ENCODE results near the gene IFI16.
A peak's percentile ranks its signal among the peaks of the same experiment; 100 is the strongest.
"Not testable (repeated sequence)": the region's sequence is repeated elsewhere in the genome, so short reads cannot be mapped to it uniquely, and the experiment has no call there.

The IFI16 gene

DNA sequence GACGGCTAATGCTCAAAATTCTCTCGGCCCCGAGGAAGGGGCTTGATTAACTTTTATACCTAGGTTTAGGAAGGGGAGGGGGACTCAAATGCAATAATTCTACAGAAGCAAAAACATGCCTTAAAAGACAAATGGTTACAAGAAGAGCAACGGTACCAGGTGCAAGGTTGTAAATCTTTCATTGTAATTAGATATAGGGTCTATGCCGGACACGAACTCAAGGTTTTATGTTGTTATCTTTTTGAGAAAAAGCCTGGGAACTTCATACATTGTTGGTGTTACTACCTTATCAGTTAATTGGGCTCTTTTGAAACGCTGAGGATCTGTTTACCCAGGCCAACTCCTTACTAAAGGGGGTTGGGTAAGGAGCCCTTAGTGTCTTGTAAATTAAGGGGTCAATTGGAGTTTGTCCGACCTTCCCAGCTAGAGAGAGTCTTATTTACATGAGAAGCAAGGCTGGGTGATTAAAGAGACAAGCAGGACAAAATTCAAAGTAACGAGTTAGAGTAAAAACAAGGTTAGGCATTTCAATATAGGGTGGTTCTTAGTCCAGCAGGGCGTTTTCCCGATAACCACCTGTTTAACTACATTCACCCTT is 3.4 kb upstream of the IFI16 start:
- peak overlapping the region in 19 of 21 experiments; percentile 35 to 91 (median 80) for H3K27ac ChIP-seq
- H3K4me3 ChIP-seq: not testable (repeated sequence)

- Histone ChIP-seq H3K27ac (peak overlapping the region in 14 of 21 experiments; percentile 5 to 97 (median 91)), H3K4me3 (no peak overlapping the region)
Observed at GRCh38 chr1:159007726-159008125, 2.0 kb upstream of the IFI16 start.

DNA sequence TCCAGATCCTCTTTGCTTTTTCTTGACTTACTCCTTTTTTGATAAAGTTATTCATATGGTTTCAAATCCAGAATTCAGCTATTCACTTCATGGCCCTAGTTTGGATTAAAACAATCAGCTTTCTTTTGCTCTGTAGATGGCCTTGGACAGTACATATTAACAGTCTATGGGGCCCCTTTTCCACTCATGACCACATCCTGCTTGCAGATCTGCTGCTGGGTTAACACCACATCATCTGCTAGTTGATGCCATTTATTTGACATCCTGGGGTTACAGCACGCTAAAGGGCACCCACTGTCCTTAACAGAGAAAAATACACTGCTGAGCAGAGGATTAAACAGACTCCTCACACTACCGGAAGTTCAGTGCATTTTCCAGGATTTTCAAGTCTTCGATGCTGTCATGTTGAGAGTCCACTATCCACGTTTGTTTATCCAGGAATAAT is 941 bp upstream of the IFI16 start:
- Histone ChIP-seq H3K27ac (peak overlapping the region in 20 of 21 experiments; percentile 78 to 97 (median 92)), H3K4me3 (peak overlapping the region in 3 of 7 experiments; percentile 51 to 63 (median 55))

GRCh38 chr1:159009287-159009686 is 420 bp upstream of the IFI16 start:
- peak overlapping the region in 5 of 7 experiments; percentile 45 to 63 (median 51) for H3K4me3 ChIP-seq
- peak overlapping the region in 20 of 21 experiments; percentile 78 to 97 (median 92) for H3K27ac ChIP-seq

- Histone ChIP-seq H3K27ac (peak overlapping the region; percentile 68 to 97 (median 92)), H3K4me3 (peak overlapping the region; percentile 43 to 63 (median 50))
Observed at GRCh38 chr1:159010391-159010790, 684 bp downstream of the IFI16 start.

DNA sequence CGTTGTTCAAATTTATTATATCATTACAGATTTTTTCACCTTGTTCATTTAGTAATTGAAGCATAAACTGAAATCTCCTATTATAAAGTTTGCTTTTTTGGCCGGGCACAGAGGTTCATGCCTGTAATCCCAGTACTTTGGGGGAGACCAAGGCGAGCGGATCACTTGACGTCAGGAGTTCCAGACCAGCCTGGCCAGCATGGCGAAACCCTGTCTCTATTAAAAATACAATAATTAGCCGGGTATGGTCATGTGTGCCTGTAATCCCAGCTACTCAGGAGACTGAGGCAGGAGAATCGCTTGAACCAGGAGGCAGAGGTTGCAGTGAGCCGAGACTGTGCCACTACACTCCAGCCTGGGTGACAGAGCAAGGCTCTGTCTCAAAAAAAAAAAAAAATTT is 1.3 kb downstream of the IFI16 start:
- peak overlapping the region; percentile 43 to 63 (median 50) for H3K4me3 ChIP-seq
- H3K27ac ChIP-seq: peak overlapping the region; percentile 68 to 97 (median 92)

DNA sequence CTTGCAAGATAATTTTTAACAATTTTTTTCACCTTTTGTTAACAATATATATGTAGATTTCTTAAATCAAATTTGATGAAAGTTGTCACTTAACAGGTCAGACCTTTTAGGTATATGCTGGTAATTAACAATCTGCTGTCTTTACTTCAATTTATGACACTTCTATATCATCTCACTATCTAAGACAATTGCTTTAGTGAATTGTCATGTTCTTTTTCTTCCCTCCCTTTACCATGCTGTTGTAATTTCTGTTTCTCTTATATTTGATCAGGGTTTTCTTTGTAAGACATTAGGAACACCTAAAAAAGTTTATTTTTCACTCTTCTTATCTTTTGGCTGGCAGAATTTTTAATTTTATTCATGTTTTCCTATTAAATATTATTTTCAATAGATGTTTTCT is 2.0 kb downstream of the IFI16 start:
- H3K27ac ChIP-seq: peak overlapping the region in 20 of 21 experiments; percentile 1 to 97 (median 92)

DNA sequence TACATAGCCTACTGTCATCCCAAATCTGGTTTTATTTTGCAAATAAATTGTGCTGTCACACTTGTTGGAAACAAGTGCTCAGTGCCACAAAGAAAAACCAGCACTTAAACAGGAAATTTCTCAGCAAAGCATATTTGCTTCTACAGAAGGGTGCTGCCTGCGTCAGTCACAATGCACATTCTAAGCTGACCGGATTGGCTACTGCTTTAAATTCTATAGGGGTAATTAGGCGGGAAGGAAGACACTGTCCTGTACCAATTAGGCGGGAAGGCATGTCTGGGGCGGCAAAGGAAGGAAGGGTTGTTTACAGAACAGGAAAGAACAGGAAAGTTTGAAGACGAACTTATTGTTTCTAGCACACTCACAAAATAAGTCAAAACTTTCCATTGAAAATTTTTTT is 2.8 kb downstream of the IFI16 start:
- Histone ChIP-seq H3K27ac (peak overlapping the region in 19 of 21 experiments; percentile 1 to 97 (median 93)), H3K4me3 (peak overlapping the region; percentile 25 to 63 (median 50))

More for the DNA sequence above, 2.0 kb downstream of the IFI16 start:
- peak overlapping the region; percentile 25 to 63 (median 50) for H3K4me3 ChIP-seq

GRCh38 chr1:159014003-159014571 is 4.4 kb downstream of the IFI16 start:
- H3K4me3 ChIP-seq: peak overlapping the region; percentile 2 to 63 (median 45)
- peak overlapping the region in 13 of 21 experiments; percentile 37 to 97 (median 94) for H3K27ac ChIP-seq

DNA sequence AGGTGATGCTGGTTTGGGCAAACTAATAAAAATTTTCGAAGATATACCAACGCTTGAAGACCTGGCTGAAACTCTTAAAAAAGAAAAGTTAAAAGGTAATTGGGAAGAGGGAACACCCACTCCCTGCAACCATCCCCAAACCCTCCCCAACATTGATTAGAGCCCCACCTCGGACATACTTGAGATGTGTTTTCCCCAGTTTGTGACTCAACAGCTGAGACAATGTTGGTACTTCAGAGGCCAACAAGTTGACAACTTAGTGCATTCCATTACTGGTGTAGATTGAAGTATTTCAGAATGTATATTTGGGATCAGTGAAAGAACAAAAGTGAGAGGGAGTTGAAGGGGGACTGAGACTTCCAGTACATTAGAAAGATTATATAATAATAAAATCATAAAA is 5.1 kb downstream of the IFI16 start:
- Histone ChIP-seq H3K4me3 (no peak overlapping the region), H3K27ac (peak overlapping the region in 18 of 21 experiments; percentile 38 to 97 (median 66))

- peak overlapping the region in 3 of 7 experiments; percentile 6 to 15 (median 14) for H3K4me3 ChIP-seq
- H3K27ac ChIP-seq: peak overlapping the region in 19 of 21 experiments; percentile 38 to 97 (median 69)
Observed at GRCh38 chr1:159015440-159015909, 5.8 kb downstream of the IFI16 start.

DNA sequence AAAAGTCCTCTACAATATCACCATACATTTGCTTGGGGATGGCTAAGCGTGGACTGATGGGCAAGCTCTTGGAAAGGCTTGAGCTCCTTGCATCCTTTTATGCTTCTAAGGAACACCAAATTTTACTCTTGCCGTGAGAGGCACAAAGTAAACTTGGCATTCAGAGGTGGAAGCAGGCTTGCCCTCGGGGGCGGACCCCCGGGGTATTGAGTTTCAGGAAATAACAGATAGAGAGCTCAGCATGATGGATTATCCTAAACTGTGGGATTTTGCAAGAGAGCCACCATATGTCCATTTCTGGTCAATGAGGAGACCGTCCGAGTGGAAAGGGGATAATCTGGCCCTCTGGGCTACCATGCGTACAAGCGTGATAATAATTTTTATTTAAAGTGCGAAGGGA is 14.0 kb downstream of the IFI16 start:
- H3K27ac ChIP-seq: no peak overlapping the region
- H3K4me3 ChIP-seq: no peak overlapping the region

DNA sequence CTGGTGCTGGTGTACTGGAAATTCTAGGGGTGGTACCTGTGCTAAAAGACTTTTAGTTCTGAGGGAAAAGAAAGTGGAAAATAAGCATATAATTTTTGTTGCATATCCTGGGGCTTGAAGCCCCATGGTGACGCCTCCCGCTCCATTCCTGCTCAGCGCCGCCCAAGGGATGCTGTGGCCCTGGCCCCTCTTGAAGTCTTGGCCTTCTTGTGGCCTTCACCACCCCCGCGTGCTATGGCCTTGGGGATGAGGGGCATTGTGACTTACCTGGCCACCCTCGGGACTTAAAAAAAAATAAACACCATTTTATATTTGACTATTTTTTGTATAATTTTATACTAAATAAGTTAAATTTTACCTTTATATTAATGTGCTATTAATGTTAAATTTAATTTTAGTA is 15.3 kb downstream of the IFI16 start:
- Histone ChIP-seq H3K4me3 (no peak overlapping the region), H3K27ac (no peak overlapping the region)

DNA sequence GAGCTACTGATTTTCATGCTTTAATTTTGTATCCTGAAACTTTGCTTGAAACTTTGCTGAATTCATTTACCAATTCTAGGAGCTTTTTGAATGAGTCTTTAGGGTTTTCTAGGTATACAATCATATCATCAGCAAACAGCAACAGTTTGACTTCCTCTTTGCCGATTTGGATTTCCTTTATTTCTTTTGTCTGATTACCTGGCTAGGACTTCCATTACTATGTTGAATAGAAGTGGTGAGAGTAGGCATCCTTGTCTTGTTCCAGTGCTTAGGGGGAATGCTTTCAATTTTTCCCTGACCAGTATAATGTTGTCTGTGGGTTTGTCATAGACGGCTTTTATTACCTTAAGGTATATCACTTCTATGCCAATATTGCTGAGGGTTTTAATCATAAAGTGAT is 17.1 kb downstream of the IFI16 start:
- not testable (repeated sequence) for H3K4me3 ChIP-seq

GRCh38 chr1:159030311-159030710 is 20.6 kb downstream of the IFI16 start:
- Histone ChIP-seq H3K4me3 (no peak overlapping the region), H3K27ac (peak overlapping the region in 1 of 21 experiments; percentile 60)

More for the DNA sequence above, 17.1 kb downstream of the IFI16 start:
- not testable (repeated sequence) for H3K27ac ChIP-seq

GRCh38 chr1:159030877-159031447 is 21.3 kb downstream of the IFI16 start:
- H3K27ac ChIP-seq: peak overlapping the region in 5 of 21 experiments; percentile 3 to 60 (median 33)

GRCh38 chr1:159040206-159040605 is 30.5 kb downstream of the IFI16 start:
- H3K27ac ChIP-seq: no peak overlapping the region
- no peak overlapping the region for H3K4me3 ChIP-seq

More at GRCh38 chr1:159030877-159031447, 21.3 kb downstream of the IFI16 start:
- no peak overlapping the region for H3K4me3 ChIP-seq

- Histone ChIP-seq H3K4me3 (no peak overlapping the region), H3K27ac (no peak overlapping the region)
Observed at GRCh38 chr1:159040893-159041724, 31.4 kb downstream of the IFI16 start.

DNA sequence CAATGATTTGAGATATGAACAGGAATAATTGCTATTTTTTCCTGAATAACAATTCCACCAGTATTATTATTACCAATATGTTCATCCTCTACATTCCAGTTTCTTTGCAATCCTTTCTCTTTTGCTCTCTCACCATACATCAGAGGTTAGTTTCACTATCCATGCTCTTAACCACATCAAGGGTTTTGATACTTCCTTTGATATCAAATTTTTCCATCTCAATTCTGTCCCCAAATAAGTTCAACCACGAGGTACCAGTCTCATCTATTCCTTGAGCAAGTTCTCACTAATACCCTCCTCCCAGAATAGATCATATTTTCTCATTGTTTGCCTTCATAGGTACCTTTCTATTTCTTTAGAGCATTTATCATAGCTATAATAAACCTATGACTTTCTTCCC is 36.8 kb downstream of the IFI16 start:
- not testable (repeated sequence) for H3K4me3 ChIP-seq

GRCh38 chr1:159051436-159051835 is 41.7 kb downstream of the IFI16 start:
- no peak overlapping the region for H3K27ac ChIP-seq

More for the DNA sequence above, 36.8 kb downstream of the IFI16 start:
- not testable (repeated sequence) for H3K27ac ChIP-seq

More at GRCh38 chr1:159051436-159051835, 41.7 kb downstream of the IFI16 start:
- no peak overlapping the region for H3K4me3 ChIP-seq

All from skin epidermis (tissue), 12 donors.